Endothelial cell of umbilical vein (primary cell): ENCODE data around the gene RCOR1. TPM values are rescaled to one million over a fixed set of nuclear protein-coding genes. Genes with fewer than 3 reads are reported as not detected.

Experiments
- BruUV-seq: library from RNA; stranded (reverse); fragments of 400-500 nt; replicated peaks from 2 replicates; lab custom pipeline; 2021; lab: Mats Ljungman, UMichigan
- CTCF ChIA-PET: fragments of 300-600, 350-600 bp; sonication (Branson Sonifier 250); formaldehyde crosslinking; loops from one replicate; lab custom pipeline; 2021; ENCODE audit warnings: antibody characterized with exemption, inconsistent platforms; lab: Charles Lee
- POLR2A ChIA-PET: fragments of 300-600, 350-600 bp; sonication (Branson Sonifier 250); formaldehyde crosslinking; loops from one replicate; lab custom pipeline; 2021; ENCODE audit warnings: antibody characterized with exemption, inconsistent platforms; lab: Charles Lee
- DNase-seq: peaks from one replicate; pipeline ENCODE4 v3.0.0-alpha.2; 2011; ENCODE audit warnings: low read depth, low spot score
- FAIRE-seq: peaks from 2 replicates; lab custom pipeline; 2011; peaks lifted over from hg19 to GRCh38; lab: Jason Lieb, UNC
- H2AFZ ChIP-seq: 2 replicates; pipeline ENCODE4 v1.6.0; 2012; ENCODE audit warnings: low read depth, low read length, control low read depth, inconsistent platforms
- H3K27ac ChIP-seq: 2 replicates; pipeline ENCODE4 v1.5.1; 2011; ENCODE audit warnings: low read depth, mild to moderate bottlenecking, control low read depth, low read length, moderate library complexity; ENCODE audit not compliant: insufficient read depth
- H3K27me3 ChIP-seq, 2 experiments: 2 replicates each; pipeline versions ENCODE4 v1.6.0 to v1.6.1; 2011; ENCODE audit warnings: low read length in 2 of 2, mixed read lengths in 1 of 2; ENCODE audit not compliant: control insufficient read depth in 2 of 2, insufficient read depth in 2 of 2
- H3K36me3 ChIP-seq, 2 experiments: 2 replicates in 1 of 2; 3 replicates in 1 of 2; pipeline ENCODE4 v1.5.1; 2011; ENCODE audit warnings: low read length in 2 of 2, mild to moderate bottlenecking in 1 of 2, moderate library complexity in 1 of 2; ENCODE audit not compliant: control insufficient read depth in 2 of 2, insufficient read depth in 2 of 2; ENCODE audit errors: extremely low read depth in 1 of 2
- H3K4me1 ChIP-seq: 3 replicates; pipeline ENCODE4 v1.5.1; 2011; ENCODE audit warnings: mild to moderate bottlenecking, low read length; ENCODE audit not compliant: control insufficient read depth, insufficient read depth; ENCODE audit errors: extremely low read depth
- H3K4me2 ChIP-seq: 2 replicates; pipeline ENCODE4 v1.6.1; 2011; ENCODE audit warnings: low read length, control low read depth, mixed read lengths; ENCODE audit not compliant: insufficient read depth
- H3K4me3 ChIP-seq, 3 experiments: fragments of 200-600 bp in 1 of 3; sonication (generic), shearing (Covaris generic) in 1 of 3; replicated peaks in 1 of 3; 2 replicates each; pipeline ENCODE4 v1.5.1; 2011 to 2016; ENCODE audit warnings: control low read depth in 3 of 3, low read length in 3 of 3, mild to moderate bottlenecking in 2 of 3, inconsistent platforms in 1 of 3, low read depth in 1 of 3, moderate library complexity in 1 of 3; ENCODE audit not compliant: insufficient read depth in 1 of 3
- H3K79me2 ChIP-seq: 2 replicates; pipeline ENCODE4 v1.6.0; 2012; ENCODE audit warnings: low read length, inconsistent platforms; ENCODE audit not compliant: control insufficient read depth, insufficient read depth
- H3K9ac ChIP-seq: replicated peaks from 2 replicates; pipeline ENCODE3; 2011; ENCODE audit warnings: low read length, control low read depth; ENCODE audit not compliant: insufficient read depth; ENCODE audit errors: extremely low read depth
- H3K9me1 ChIP-seq: replicated peaks from 3 replicates; pipeline ENCODE4 v1.6.0; 2011; ENCODE audit warnings: mild to moderate bottlenecking, low read length; ENCODE audit not compliant: control insufficient read depth, insufficient read depth; ENCODE audit errors: extremely low read depth
- H3K9me3 ChIP-seq: replicated peaks from 2 replicates; pipeline ENCODE4 v1.5.1; 2012; ENCODE audit warnings: low read length, inconsistent platforms; ENCODE audit not compliant: control insufficient read depth, insufficient read depth
- H4K20me1 ChIP-seq: replicated peaks from 2 replicates; pipeline ENCODE3; 2011; ENCODE audit warnings: mild to moderate bottlenecking, low read length; ENCODE audit not compliant: control insufficient read depth, insufficient read depth; ENCODE audit errors: extremely low read depth
- EZH2 ChIP-seq: IDR thresholded peaks from 2 replicates; pipeline ENCODE4 v1.6.1; 2012; ENCODE audit warnings: borderline replicate concordance, low read depth, mild to moderate bottlenecking, moderate library complexity, low read length, inconsistent platforms; ENCODE audit not compliant: severe bottlenecking
- FOS ChIP-seq: IDR thresholded peaks from 2 replicates; pipeline ENCODE4 v1.6.1; 2011; ENCODE audit warnings: mild to moderate bottlenecking, low read length, moderate library complexity, borderline replicate concordance; ENCODE audit not compliant: insufficient read depth
- GATA2 ChIP-seq: IDR thresholded peaks from 2 replicates; pipeline ENCODE4 v1.7.0; 2011; ENCODE audit warnings: low read depth, mild to moderate bottlenecking, moderate library complexity, mixed read lengths, low read length; ENCODE audit not compliant: insufficient read length, insufficient read depth
- JUN ChIP-seq: IDR thresholded peaks from 2 replicates; pipeline ENCODE4 v1.6.1; 2011; ENCODE audit warnings: borderline replicate concordance, low read depth; ENCODE audit not compliant: insufficient read length, insufficient read depth
- MAX ChIP-seq: IDR thresholded peaks from 2 replicates; pipeline ENCODE4 v1.6.1; 2011; ENCODE audit not compliant: insufficient read depth, insufficient read length
- MYC ChIP-seq: IDR thresholded peaks from one replicate; pipeline ENCODE4 v1.6.1; 2011; ENCODE audit warnings: mild to moderate bottlenecking, low read depth, low read length
- POLR2A ChIP-seq: IDR thresholded peaks from 2 replicates; pipeline ENCODE4 v1.6.1; 2012; ENCODE audit warnings: low read depth, mild to moderate bottlenecking, control low read depth, low read length
- POLR2AphosphoS5 ChIP-seq: IDR thresholded peaks from 2 replicates; pipeline ENCODE4 v1.6.1; 2012; ENCODE audit warnings: low read depth, mild to moderate bottlenecking, control low read depth, low read length, moderate library complexity; ENCODE audit not compliant: insufficient read depth
- dilution Hi-C: fragments of 300-500 bp; cut with MboI; formaldehyde crosslinking; loops from one replicate; pipeline ENCODE4 v1.15.0; 2019; ENCODE audit warnings: low sequenced_read_pairs; ENCODE audit not compliant: extremely low pct_ligation_motif_present
- intact Hi-C: fragments of 100-400 bp; cut with micrococcal nuclease; formaldehyde crosslinking; loops from one replicate; pipeline ENCODE4 v1.10.0; 2022
- polyA plus RNA-seq, 4 experiments: library from polyadenylated mRNA; depleted of rRNA in 3 of 4; stranded (reverse) in 3 of 4; unstranded in 1 of 4; fragments of >200 nt; gene quantifications; 2 replicates each; pipeline versions ENCODE4 v1.2.1 to v1.2.3, GENCODE V29; 2011 to 2012; ENCODE audit warnings: missing spikeins in 1 of 4
- total RNA-seq: library from RNA; stranded (reverse); gene quantifications from 2 replicates; pipeline ENCODE4 v1.2.3, GENCODE V29; 2021
- TF ChIP-seq, protein P1 (sequence below), 2 donors: IDR thresholded peaks; 1 replicate in 1 of 2; 2 replicates in 1 of 2; pipeline ENCODE4 v1.5.1; 2011; ENCODE audit warnings: low read length in 2 of 2, mild to moderate bottlenecking in 2 of 2, moderate library complexity in 2 of 2, control low read depth in 1 of 2, inconsistent platforms in 1 of 2, low read depth in 1 of 2; ENCODE audit not compliant: insufficient read depth in 1 of 2; ENCODE audit errors: extremely low read depth in 1 of 2

The RCOR1 gene
- total and polyA plus RNA-seq, 2 donors (not counting 3 experiments of a cell fraction or from before 2014, with no cell fraction given): 15.6 to 32.2 TPM

- ChIA-PET CTCF (no interaction called here), POLR2A (no interaction called here)
- intact Hi-C loops (no loop called here), dilution Hi-C loops (no loop called here)
- Histone ChIP-seq H3K9me3 (no peaks in the 10 kb centered on the region), H3K27ac (no peak overlapping the region), H4K20me1 (no peaks in the 10 kb centered on the region), H2AFZ (no peak overlapping the region), H3K9ac (no peak overlapping the region), H3K79me2 (no peaks in the 10 kb centered on the region), H3K4me2 (no peak overlapping the region), H3K36me3 (no peaks in the 10 kb centered on the region), H3K9me1 (no peaks in the 10 kb centered on the region), H3K4me3 (no peak overlapping the region), H3K4me1 (peaks cover 3% of the 10 kb centered on the region), H3K27me3 (no peaks in the 10 kb centered on the region)
- FAIRE-seq (no peak), DNase-seq (no peak)
- TF ChIP-seq GATA2: no peak
- TF ChIP-seq MAX: no peak
- no peak for TF ChIP-seq POLR2AphosphoS5
- no peak for TF ChIP-seq MYC
- no peak for TF ChIP-seq EZH2
- no peak for TF ChIP-seq JUN
- no peak for TF ChIP-seq FOS
- TF ChIP-seq, protein P1, sequence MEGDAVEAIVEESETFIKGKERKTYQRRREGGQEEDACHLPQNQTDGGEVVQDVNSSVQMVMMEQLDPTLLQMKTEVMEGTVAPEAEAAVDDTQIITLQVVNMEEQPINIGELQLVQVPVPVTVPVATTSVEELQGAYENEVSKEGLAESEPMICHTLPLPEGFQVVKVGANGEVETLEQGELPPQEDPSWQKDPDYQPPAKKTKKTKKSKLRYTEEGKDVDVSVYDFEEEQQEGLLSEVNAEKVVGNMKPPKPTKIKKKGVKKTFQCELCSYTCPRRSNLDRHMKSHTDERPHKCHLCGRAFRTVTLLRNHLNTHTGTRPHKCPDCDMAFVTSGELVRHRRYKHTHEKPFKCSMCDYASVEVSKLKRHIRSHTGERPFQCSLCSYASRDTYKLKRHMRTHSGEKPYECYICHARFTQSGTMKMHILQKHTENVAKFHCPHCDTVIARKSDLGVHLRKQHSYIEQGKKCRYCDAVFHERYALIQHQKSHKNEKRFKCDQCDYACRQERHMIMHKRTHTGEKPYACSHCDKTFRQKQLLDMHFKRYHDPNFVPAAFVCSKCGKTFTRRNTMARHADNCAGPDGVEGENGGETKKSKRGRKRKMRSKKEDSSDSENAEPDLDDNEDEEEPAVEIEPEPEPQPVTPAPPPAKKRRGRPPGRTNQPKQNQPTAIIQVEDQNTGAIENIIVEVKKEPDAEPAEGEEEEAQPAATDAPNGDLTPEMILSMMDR (IDR thresholded peaks at IDR 0.05; ENCODE audit: extremely low read depth in 1 of 2, insufficient read depth in 1 of 2, low read depth in 1 of 2, low read length in 2 of 2): no peak
- TF ChIP-seq POLR2A: no peak
- no TSS peak for BruUV-seq
Observed at GRCh38 chr14:102578821-102579220, 13.6 kb upstream of the RCOR1 start.
